HG03575 (cell line): ENCODE data around the gene GALNTL6.

Experiments
- ATAC-seq: cut with Tn5 transposase; IDR thresholded peaks from one replicate; pipeline ENCODE4 v1.9.1; 2021; ENCODE audit not compliant: unreplicated experiment, insufficient number of reproducible peaks, low FRiP score; ENCODE audit errors: extremely low read depth

The GALNTL6 gene

DNA sequence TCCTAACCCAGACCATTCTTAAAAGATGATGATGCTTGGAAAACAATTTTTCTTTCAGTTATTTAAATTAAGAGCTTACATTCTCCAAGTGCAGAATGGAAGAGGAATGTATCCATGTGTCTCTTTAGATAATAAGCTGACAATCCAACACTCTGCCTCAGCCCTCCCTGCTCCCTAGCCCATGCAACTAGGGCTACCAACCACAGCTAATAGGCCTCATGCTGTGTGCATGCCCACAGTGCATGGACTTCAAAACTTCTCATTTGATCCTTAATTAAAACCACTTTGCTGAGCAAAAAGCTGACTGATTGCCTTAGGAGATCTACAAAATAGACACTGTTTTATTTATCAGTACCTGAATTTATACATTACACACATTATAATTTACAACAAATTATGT, 473.9 kb downstream of the GALNTL6 start:
- no peak for ATAC-seq

DNA sequence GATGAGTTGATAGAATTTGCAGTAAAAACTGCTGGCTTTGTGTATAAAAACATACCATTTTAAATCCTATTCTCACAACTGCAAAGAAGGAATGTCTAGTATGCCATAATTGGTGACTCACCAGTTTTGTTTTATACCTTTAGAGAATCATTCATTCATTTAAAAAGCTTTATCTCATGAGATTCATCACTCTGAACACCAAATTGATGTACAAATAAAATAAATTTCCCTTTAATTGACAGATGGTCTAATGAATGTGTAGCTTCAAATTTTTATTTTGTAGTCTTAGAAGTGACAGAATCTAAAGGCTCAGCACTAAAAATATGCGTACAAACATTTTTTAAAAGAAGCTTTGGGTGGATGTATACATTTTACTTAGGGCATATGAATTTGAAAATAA, 492.5 kb downstream of the GALNTL6 start:
- ATAC-seq, result no peak

DNA sequence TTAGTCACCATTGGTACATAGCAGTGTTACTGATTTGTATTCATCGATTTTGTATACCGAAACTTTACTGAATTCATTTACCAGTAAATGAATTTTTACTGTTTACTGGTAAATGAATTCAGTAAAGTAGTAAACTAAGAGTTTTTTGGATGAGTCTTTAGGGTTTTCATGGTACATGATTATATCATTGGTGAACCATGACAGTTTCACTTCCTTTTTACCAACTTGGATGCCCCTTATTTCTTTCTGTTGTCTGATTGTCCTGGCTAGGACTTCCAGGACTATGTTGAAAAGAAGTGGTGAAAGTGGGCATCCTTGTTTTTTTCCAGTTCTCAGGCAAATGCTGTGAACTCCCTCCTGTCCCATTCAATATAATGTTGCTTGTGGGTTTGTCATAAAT, 494.9 kb downstream of the GALNTL6 start:
- ATAC-seq, result no peak

DNA sequence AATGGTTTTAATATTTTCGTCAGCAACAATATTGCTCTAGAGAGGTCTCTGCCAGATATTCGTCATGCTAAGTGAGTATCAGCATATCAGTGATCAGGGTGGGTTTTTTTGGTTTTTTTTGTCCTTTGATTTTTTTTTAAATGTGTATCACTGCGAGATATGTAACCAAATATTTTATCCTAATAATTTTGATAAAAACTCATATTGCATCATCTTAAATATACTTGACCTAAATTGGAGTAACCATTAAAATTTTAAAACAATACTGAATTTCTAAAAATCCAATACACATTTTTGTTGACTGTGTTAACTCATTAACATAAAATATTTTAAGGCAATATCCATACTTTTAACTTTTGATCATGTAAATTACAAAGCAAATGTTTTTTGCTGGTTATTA, 498.5 kb downstream of the GALNTL6 start:
- ATAC-seq, result no peak

DNA sequence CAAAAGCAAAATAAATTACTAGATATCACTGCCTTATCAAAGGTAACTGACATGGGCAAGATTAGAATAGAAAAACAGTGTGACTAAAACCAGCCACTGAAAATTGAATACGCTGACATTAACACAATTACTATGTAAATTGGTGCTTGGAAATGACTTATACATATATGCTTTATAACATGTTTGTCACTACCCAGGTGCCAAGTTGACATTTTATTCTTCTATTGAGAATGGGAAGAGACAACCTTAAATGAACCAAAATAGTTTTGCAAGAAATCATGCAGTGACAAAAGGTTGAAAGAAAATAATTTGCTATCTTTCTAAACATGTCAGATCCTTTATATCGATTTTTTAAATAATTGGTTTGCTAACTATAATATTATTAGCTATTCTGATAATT, 510.1 kb downstream of the GALNTL6 start:
- no peak for ATAC-seq

DNA sequence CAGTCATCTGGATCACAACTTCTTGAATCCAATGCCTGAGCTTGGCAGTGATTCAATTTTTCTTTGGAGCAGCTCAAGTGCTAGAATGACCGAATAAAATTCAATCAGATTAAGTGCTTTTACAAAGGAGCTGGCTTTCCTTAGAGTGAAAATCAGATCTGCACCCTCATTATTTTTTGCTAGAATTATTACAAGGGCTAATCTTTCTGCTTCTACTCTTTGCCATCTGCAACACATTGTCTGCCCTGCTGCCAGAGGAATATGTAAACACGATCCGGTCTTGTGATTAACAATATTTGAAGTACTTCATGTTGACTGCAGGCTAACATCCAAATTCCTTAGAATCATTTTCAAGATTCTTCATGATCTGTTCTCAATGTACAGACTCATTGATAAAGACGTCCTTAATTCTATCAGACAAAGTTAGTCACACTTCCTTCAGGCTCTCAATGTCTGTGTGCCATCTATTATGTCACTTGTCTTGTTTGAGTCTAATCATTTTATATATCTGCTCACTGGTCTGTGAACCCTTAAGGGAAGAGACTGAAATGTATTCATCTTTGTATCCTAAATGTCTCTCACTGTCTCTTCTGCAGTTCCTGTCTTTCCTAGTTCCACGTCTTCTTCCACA, 531.2 kb downstream of the GALNTL6 start:
- ATAC-seq, result no peak

DNA sequence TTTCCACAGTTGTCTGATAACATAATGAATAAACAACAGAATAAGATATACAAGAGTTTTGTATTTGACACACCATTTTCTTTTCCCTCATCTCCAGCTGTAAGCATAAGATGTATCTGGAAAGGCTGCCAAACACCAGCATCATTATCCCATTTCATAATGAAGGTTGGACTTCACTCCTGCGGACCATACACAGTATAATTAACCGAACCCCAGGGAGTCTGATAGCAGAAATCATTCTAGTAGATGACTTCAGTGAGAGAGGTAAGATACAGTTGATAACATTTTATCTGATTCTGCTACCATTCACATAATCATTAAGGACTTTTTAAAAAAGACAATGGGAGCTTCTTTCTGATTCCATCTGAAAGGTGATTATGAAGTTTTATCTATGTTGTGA, 535.2 kb downstream of the GALNTL6 start:
- no peak for ATAC-seq

DNA sequence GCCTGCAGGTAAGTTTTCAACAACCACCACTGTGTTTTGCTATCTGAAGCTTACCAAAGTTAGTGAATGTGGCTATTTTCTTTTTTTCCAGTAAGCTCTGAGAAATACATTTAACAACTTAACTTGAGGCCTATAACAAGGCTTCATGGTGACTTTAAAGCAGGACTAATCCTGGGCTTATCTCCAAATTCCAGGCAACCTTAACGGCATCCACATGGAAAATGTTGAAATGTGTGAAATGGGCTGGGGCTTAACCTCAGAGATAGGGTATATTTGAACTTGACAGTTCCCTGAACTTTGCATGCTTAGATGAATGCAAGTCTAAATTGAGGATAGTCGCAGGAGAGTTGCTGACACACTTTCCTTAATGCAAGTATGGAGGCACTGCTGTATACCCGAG, 539.2 kb downstream of the GALNTL6 start:
- ATAC-seq, result no peak

DNA sequence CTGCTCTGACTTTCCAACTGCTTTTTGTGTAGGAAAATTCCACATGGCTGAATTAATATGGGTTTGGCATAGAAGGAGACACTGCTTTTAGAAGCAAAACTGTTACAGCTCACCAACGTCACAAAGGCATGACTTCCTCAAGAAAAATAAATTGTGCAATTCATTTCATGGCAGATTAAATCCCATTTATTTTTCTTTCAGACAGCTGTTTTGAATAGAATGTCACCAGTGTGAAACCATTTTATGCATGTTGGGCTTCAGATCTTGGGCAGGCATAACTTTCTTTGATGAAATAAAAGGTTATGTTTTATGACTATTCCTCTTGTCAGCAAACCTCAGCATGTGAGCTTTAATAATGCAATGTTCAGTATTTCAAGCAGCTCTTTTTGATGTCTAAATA, 542.8 kb downstream of the GALNTL6 start:
- ATAC-seq, result no peak

DNA sequence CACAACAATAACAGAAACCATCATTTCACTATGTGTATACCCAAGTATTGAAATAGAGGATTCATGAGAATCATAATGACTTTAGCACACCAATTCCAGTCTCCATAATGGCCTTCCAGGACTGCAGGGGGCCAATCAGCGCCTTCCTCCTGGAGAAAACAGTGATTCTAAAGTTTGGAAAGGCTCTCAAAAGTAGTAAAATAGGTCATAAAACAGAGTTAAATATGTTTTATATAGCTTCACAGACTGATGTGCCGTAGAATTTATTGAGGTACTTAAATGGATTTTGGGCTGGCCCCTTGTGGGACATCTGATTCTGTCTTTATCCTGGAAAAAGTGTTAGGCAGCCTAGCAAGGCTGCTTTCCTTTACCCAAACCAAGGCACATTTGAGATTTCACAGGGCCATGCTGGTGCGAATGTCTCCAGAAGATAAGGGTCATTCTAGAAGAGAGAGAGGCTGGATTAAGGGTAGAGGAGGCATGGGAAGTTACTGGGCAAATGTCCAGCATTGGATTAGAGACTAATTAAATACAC, 543.9 kb downstream of the GALNTL6 start:
- ATAC-seq, result no peak

DNA sequence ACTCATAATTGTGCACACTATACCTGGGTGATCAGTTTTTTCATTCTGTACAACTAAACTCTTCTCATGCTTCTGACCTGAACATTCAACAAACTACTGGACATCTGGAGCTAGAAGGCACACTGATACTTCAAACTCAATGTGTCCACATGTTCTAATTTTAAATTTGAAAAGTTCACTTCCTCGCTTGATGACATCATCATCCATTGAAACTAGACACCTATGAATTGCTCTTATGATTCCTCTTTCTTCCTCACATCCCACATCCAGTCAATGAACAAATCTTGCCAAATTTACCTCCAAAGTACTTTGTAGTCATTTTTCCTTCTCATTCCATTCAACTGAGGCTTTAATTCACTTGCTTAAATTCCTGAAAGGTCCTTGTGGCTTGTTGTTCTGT, 549.4 kb downstream of the GALNTL6 start:
- no peak for ATAC-seq

DNA sequence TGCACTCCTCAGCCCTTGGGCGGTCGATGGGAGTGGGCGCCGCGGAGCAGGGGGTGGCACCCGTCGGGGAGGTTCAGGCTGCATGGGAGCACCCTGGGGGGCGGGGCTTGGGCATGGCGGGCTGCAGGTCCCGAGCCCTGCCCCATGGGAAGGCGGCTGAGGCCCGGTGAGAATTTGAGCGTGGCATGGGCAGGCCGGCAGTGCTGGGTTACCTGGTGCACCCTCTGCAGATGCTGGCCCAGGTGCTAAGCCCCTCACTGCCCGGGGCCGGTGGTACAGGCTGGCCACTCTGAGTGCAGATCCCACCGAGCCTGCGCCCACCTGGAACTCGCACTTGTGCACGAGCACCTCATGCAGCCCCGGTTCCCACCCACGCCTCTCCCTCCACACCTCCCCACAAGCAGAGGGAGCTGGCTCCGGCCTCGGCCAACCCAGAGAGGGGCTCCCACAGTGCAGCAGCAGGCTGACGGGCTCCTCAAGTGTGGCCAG, 556.3 kb downstream of the GALNTL6 start:
- ATAC-seq, result no peak

DNA sequence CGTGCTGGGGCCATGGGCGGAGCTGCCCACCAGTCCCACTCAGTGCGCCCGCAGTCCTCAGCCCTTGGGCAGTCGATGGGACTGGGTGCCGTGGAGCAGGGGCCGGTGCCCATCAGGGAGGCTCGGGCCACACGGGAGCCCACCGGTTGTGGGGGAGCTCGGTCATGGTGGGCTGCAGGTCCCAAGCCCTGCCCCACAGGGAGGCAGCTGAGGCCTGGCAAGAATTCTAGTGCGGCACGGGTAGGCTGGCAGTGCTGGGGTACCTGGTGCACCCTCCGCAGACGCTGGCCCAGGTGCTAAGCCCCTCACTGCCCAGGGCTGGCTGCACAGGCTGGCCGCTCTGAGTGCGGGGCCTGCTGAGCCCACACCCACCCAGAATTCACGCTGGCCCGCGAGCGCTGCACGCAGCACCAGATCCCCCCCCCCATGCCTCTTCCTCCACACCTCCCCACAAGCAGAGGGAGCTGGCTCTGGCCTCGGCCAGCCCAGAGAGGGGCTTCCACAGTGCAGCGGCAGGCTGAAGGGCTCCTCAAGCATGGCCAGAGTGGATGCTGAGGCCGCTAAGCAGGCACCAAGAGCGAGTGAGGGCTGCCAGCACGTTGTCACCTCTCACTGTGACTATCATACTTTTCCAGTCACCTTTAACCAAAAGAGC, 564.4 kb downstream of the GALNTL6 start:
- no peak for ATAC-seq

DNA sequence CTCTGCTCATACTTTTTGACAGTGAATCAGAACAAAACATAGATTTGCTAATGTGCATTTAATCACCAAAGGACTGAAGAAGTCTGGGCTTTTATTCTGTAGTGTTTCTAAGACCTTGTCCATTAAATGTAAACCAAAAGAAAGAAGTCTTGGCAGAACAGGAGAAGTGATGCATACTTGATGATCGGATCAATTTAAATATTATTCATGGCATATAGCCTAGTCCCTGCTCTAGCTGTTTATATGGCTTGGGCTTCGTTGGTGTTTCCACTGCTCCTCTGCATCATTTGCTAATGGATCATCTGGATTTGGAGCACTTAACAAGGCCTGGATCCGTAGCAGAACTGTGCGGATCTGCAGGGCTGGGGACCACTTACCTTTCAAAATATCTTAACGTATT, 566.6 kb downstream of the GALNTL6 start:
- no peak for ATAC-seq

DNA sequence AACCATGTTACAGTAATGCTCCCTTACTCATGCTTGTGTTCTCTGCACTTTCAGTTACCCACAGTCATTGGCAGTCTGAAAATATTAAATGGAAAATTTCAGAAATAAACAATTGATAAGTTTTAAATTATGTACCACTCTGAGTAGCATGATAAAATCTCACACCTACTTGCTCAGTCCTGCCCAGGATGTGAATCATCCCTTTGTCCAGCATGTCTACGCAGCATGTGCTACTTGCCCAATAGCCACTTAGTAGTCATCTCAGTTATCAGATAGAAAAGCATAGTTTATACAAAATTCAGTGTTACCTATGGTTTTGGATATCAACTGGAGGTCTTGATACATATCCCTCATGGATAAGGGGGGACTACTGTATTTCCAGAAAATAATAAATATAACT, 577.1 kb downstream of the GALNTL6 start:
- no peak for ATAC-seq

DNA sequence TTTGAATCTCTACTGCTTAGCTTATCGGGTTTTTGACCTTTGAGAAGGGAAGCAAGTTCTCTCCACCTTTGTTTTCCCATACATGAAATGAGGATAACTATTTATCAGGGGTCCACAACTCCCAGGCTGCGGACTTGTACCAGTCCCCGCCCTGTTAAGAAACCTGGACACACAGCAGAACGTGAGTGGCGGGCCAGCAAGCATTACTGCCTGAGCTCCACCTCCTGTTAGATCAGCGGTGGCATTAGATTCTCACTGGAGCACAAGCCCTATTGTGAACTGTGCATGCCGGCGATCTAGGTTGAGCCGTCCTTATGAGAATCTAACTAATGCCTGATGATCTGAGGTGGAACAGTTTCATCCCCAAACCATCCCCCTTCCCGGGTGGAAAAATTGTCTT, 579.5 kb downstream of the GALNTL6 start:
- ATAC-seq, result no peak

DNA sequence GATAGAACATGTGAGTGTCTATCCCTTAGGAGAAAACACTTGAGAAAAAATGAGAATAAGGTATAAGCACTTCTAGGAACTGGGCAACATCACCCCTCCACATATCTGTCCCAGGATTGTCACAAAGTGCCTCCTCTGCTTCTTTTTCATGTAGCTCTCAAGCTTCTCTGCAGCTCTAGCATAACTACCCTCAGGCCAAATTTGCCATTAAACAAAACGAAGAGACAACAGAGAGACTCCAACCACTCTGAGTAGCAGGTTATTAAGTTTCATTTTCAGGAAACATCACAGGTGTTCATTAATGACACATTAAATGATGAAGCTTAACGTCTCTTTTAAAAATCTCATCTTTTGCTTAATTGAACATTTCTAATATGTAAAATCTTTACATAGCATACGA, 580.0 kb downstream of the GALNTL6 start:
- no peak for ATAC-seq

DNA sequence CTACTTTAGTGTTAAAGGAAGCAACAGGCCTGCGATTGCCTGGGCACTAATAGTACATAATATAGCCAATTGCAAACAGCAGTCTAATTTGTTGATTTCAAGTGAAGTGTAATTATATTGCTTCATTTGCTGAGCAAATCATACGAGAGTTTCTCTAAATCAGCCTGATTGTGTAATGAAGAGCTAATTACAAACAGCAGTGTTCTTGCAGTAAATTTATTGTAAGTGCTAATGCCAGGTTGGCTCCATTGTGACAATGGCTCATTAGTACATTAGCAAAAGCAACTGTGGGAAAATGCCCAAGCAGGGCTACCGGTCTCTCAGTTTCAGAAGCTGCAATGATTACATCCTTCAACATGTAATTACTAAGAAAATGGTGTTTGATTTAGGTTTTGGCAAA, 591.5 kb downstream of the GALNTL6 start:
- ATAC-seq, result no peak

DNA sequence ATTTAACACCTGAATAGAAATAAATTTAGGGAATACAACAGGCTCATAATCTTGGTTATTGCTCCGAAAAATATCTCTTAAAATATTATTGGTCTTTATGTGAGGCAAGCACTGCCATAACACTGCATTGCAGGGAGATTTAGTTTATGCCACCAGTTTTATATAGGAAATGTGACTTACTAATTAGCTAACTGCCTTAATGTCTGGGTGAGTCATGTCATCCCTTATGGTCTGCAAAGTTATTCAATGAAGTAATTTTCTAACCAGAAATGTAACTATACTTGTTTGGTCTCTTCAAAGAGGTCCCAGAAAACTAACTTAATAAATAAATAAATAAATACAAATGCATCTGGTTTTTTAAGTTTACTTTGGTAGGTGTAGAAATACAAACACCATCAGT, 597.2 kb downstream of the GALNTL6 start:
- ATAC-seq, result no peak

DNA sequence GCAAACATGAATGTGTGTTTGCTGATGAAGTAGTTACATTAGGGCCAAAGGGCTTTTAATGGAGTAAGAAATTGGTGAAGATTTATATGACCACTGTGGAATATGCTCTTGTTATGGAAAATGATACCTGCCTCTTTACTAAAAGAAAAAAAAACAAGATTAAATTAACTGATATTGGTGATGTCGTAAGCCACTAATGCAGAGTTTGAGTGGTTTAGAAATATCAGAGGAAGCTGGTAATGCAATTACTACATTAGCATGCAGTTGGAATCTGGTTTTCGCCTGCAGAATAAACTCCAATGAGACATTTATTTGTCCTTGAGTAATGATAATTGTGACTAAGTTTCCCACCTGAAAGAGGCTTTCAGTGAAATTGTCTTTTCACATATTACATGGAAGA, 597.9 kb downstream of the GALNTL6 start:
- no peak for ATAC-seq
